GM12878 (cell line): ENCODE data around the gene PLIN3. TPM values are rescaled to one million over a fixed set of nuclear protein-coding genes. Genes with fewer than 3 reads are reported as not detected.

Experiments
- ATAC-seq: fragments of 200-7000 bp; cut with Tn5 transposase; 3 replicates; pipeline ENCODE4 v1.9.1; 2020; ENCODE audit warnings: mild to moderate bottlenecking, moderate library complexity
- BruUV-seq: library from RNA; stranded (reverse); fragments of 400-500 nt; replicated peaks from 2 replicates; lab custom pipeline; 2021; lab: Mats Ljungman, UMichigan
- CTCF ChIA-PET: fragments of 300-600 bp; sonication (Branson Sonifier 250); formaldehyde crosslinking; extraction: SDS; loops from one replicate; lab custom pipeline; 2021; ENCODE audit warnings: inconsistent platforms; lab: Yijun Ruan, JAX
- POLR2A ChIA-PET: fragments of 350-600 bp; formaldehyde crosslinking; extraction: SDS; loops from one replicate; lab custom pipeline; 2021; ENCODE audit warnings: inconsistent platforms; lab: Charles Lee
- RAD21 ChIA-PET: fragments of 300-600 bp; sonication (Branson Sonifier 250); formaldehyde crosslinking; loops from one replicate; lab custom pipeline; 2023; ENCODE audit warnings: antibody characterized with exemption; ENCODE audit not compliant: unreplicated experiment; lab: Charles Lee
- SMC1A ChIA-PET: fragments of 300-600 bp; sonication (Branson Sonifier 250); formaldehyde crosslinking; loops from one replicate; lab custom pipeline; 2023; ENCODE audit not compliant: unreplicated experiment, uncharacterized antibody; lab: Charles Lee
- DNase-seq: peaks from one replicate; pipeline ENCODE4 v3.0.0-alpha.2; 2011; ENCODE audit warnings: low read depth, low spot score
- FAIRE-seq: peaks from 3 replicates; lab custom pipeline; 2011; peaks lifted over from hg19 to GRCh38; lab: Jason Lieb, UNC
- H2AFZ ChIP-seq: 2 replicates; pipeline ENCODE4 v1.6.0; 2011; ENCODE audit warnings: low read depth, low read length, control low read depth; ENCODE audit not compliant: control insufficient read depth
- H3K27ac ChIP-seq: 2 replicates; pipeline ENCODE4 v1.5.1; 2011; ENCODE audit warnings: control low read depth; ENCODE audit not compliant: control insufficient read depth, insufficient read depth
- H3K27me3 ChIP-seq, 2 experiments: replicated peaks in 1 of 2; 2 replicates each; pipeline versions ENCODE4 v1.6.0 to v1.6.1; 2011; ENCODE audit warnings: low read length in 1 of 2; ENCODE audit not compliant: control insufficient read depth in 2 of 2, insufficient read depth in 2 of 2
- H3K36me3 ChIP-seq, 2 experiments: 2 replicates each; pipeline ENCODE4 v1.5.1; 2011; ENCODE audit warnings: low read length in 1 of 2; ENCODE audit not compliant: control insufficient read depth in 2 of 2, insufficient read depth in 2 of 2
- H3K4me1 ChIP-seq: 2 replicates; pipeline ENCODE4 v1.6.1; 2011; ENCODE audit warnings: mild to moderate bottlenecking, low read length, moderate library complexity, mixed read lengths; ENCODE audit not compliant: control insufficient read depth, insufficient read depth
- H3K4me2 ChIP-seq: 2 replicates; pipeline ENCODE4 v1.6.0; 2011; ENCODE audit warnings: control low read depth; ENCODE audit not compliant: control insufficient read depth, insufficient read depth
- H3K4me3 ChIP-seq: fragments of 200-600 bp; sonication (generic); 2 replicates; pipeline ENCODE4 v1.5.1; 2016
- H3K79me2 ChIP-seq: 2 replicates; pipeline ENCODE4 v1.6.0; 2011; ENCODE audit warnings: low read length; ENCODE audit not compliant: control insufficient read depth, insufficient read depth
- H3K9ac ChIP-seq: 2 replicates; pipeline ENCODE4 v1.8.0; 2011; ENCODE audit warnings: low read length, control low read depth, mixed read lengths; ENCODE audit not compliant: control insufficient read depth, insufficient read depth
- H3K9me3 ChIP-seq: replicated peaks from 3 replicates; pipeline ENCODE4 v1.5.1; 2011; ENCODE audit warnings: mild to moderate bottlenecking, low read length; ENCODE audit not compliant: control insufficient read depth, insufficient read depth
- H4K20me1 ChIP-seq: 2 replicates; pipeline ENCODE4 v1.6.0; 2011; ENCODE audit not compliant: control insufficient read depth, insufficient read depth
- CEBPB ChIP-seq, 2 experiments: fragments of 150-350 bp in 1 of 2; IDR thresholded peaks; 2 replicates each; pipeline ENCODE4 v1.6.1; 2012 to 2014; ENCODE audit warnings: low read depth in 2 of 2, low read length in 2 of 2, borderline replicate concordance in 1 of 2, inconsistent platforms in 1 of 2
- ETV6 ChIP-seq, 2 experiments: fragments of 450-650 bp in 1 of 2; IDR thresholded peaks in 1 of 2; conservative IDR thresholded peaks in 1 of 2; 2 replicates each; pipeline ENCODE4 v1.6.1; 2014; ENCODE audit warnings: antibody characterized with exemption in 1 of 2, borderline replicate concordance in 1 of 2, low read depth in 1 of 2, mild to moderate bottlenecking in 1 of 2, moderate library complexity in 1 of 2
- LARP7 ChIP-seq: fragments of 450-650 bp; IDR thresholded peaks from 2 replicates; pipeline ENCODE4 v1.6.1; 2017; ENCODE audit warnings: mild to moderate bottlenecking
- RFX5 ChIP-seq: IDR thresholded peaks from 2 replicates; pipeline ENCODE4 v1.6.1; 2011; ENCODE audit warnings: low read depth, low read length, improper control_type of control experiment
- SIX5 ChIP-seq: IDR thresholded peaks from 2 replicates; pipeline ENCODE4 v1.6.1; 2011; ENCODE audit warnings: mild to moderate bottlenecking, low read depth, low read length, moderate library complexity; ENCODE audit not compliant: severe bottlenecking
- SREBF1 ChIP-seq: IDR thresholded peaks from 2 replicates; pipeline ENCODE4 v1.6.1; 2012; ENCODE audit warnings: mild to moderate bottlenecking, low read length
- WGBS: methylation state at CpG from one replicate; pipeline ENCODE4 v1.1.6; 2016; ENCODE audit warnings: low lambda C conversion rate; ENCODE audit not compliant: insufficient replicate concordance, insufficient coverage; ENCODE audit errors: missing lambda C conversion rate; 5-methylcytosine and 5-hydroxymethylcytosine counted together
- in situ Hi-C: fragments of 300-500 bp; cut with MboI; formaldehyde crosslinking; loops from 9 replicates; pipeline ENCODE4 v1.14.3; 2018; ENCODE audit warnings: mixed read lengths
- intact Hi-C: fragments of 100-400 bp; cut with micrococcal nuclease; formaldehyde crosslinking; loops from one replicate; pipeline ENCODE4 v1.14.2; 2022; ENCODE audit not compliant: unreplicated experiment
- polyA plus RNA-seq, 11 experiments: library from polyadenylated mRNA; depleted of rRNA in 4 of 11; unstranded in 6 of 11; stranded (reverse) in 5 of 11; fragments of >200 nt; fragmentation: Nextera tagmentation in 4 of 11; fragmentation: Illumina TruSeq in 1 of 11; extraction: Ambion mirVana in 4 of 11; extraction: Trizol in 1 of 11; gene quantifications; 1 replicate in 1 of 11; 2 replicates in 10 of 11; pipeline versions ENCODE4 v1.2.1 to v1.2.3, GENCODE V29; 2011 to 2016; ENCODE audit warnings: inconsistent platforms in 2 of 11, missing spikeins in 2 of 11, low read depth in 1 of 11
- total RNA-seq, 4 experiments: library from RNA; depleted of rRNA in 3 of 4; stranded (reverse); fragments of >200 nt in 3 of 4; fragmentation: Illumina TruSeq in 1 of 4; extraction: Trizol in 1 of 4; gene quantifications; 2 replicates each; pipeline versions ENCODE4 v1.2.1 to v1.2.3, GENCODE V29; 2013 to 2021
- TF ChIP-seq, protein P1 (sequence below): IDR thresholded peaks from 2 replicates; pipeline ENCODE4 v1.6.1; 2012; ENCODE audit warnings: low read depth, low read length, improper control_type of control experiment

PLIN3 gene
- total and polyA plus RNA-seq, 10 of the 15 experiments (the other 5 are each of a cell fraction or from before 2014, with no cell fraction given): 7.7 to 71.4 (median 66.8) TPM

DNA sequence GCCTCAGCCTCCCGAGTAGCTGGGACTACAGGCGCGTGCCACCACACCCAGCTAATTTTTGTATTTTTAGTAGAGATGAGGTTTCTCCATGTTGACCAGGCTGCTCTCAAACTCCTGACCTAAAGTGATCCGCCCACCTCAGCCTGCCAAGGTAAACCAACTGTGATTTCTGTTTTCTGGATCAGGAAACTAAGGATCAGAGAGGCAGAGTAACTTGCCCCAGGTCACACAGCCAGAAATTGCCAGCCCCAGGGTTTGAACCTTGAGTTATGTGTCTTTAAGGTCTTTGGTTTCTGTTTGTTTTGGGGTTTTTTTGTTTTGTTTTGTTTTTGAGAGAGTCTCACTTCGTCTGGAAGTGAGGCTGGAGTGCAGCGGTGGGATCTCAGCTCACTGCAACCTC, 4.2 kb upstream of the PLIN3 start:
- no peak overlapping the region for H3K4me2 ChIP-seq
- ChIA-PET CTCF (interaction anchor here (0.7 to 11.0 kb wide), 9 partner anchors 21 to 406 kb away, joined by 3 to 171 read pairs (median 5); no protein-coding TSS in a partner anchor), POLR2A (interaction anchor here (0.9 to 1.8 kb wide), 2 partner anchors 40 to 43 kb away, joined by 3 to 13 read pairs; no protein-coding TSS in a partner anchor), RAD21 (interaction anchor here (0.7 to 8.5 kb wide), 7 partner anchors 41 to 160 kb away, joined by 3 to 79 read pairs (median 6); partner anchors contain the start of gene KDM4B), SMC1A (interaction anchor here (0.9 to 5.6 kb wide), 6 partner anchors 27 to 160 kb away, joined by 3 to 49 read pairs (median 4); no protein-coding TSS in a partner anchor)
- H3K4me3 ChIP-seq: no peak overlapping the region
- H3K27me3 ChIP-seq: no peaks in the 10 kb centered on the region
- intact Hi-C loops (loop anchor here (1.0 kb wide), 2 partner anchors 40 to 160 kb away; no protein-coding TSS in a partner anchor), in situ Hi-C loops (loop anchor here (5.0 kb wide), 2 partner anchors 41 to 161 kb away; no protein-coding TSS in a partner anchor)
- no peaks in the 10 kb centered on the region for H3K9me3 ChIP-seq
- peaks cover 6% of the 10 kb centered on the region for H3K79me2 ChIP-seq
- no peaks in the 10 kb centered on the region for H4K20me1 ChIP-seq
- no peaks in the 10 kb centered on the region for H3K4me1 ChIP-seq
- no TSS peak for BruUV-seq
- H3K9ac ChIP-seq: no peak overlapping the region
- FAIRE-seq: no peak
- no peak overlapping the region for H3K27ac ChIP-seq
- 46% methylated on average over 6 of the region's 6 CpGs for WGBS
- no peak overlapping the region for H2AFZ ChIP-seq
- ATAC-seq: no peak
- no peaks in the 10 kb centered on the region for H3K36me3 ChIP-seq
- no peak for DNase-seq
- no peak for TF ChIP-seq RFX5
- TF ChIP-seq SREBF1: no peak
- TF ChIP-seq, protein P1, sequence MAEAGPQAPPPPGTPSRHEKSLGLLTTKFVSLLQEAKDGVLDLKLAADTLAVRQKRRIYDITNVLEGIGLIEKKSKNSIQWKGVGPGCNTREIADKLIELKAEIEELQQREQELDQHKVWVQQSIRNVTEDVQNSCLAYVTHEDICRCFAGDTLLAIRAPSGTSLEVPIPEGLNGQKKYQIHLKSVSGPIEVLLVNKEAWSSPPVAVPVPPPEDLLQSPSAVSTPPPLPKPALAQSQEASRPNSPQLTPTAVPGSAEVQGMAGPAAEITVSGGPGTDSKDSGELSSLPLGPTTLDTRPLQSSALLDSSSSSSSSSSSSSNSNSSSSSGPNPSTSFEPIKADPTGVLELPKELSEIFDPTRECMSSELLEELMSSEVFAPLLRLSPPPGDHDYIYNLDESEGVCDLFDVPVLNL: no peak
- no peak for TF ChIP-seq ETV6 (conservative IDR thresholded peaks at IDR 0.05 in 1 of 2, IDR thresholded peaks at IDR 0.05 in 1 of 2; ENCODE audit: borderline replicate concordance in 1 of 2, low read depth in 1 of 2)
- no peak for TF ChIP-seq SIX5
- no peak for TF ChIP-seq CEBPB (IDR thresholded peaks at IDR 0.05; ENCODE audit: borderline replicate concordance in 1 of 2, low read depth in 2 of 2, low read length in 2 of 2)
- TF ChIP-seq LARP7: no peak
